Stimulated activated CD8-positive, alpha-beta memory T cell treated with anti-CD3 and anti-CD28 coated beads, Interleukin-2, amount 100 ng/mL, for 1 hour (primary cell): ENCODE measurements around the gene TBCD.

ENCODE experiments used
- DNase-seq, 2 donors: peaks; one replicate each; pipeline ENCODE4 v3.0.0-alpha.2; 2020; ENCODE audit warnings: low read depth in 2 of 2

TBCD gene

GRCh38 chr17:82888583-82889495 lies 137.0 kb downstream of the TBCD start:
- DNase-seq: no peak

- no peak for DNase-seq
Measured at GRCh38 chr17:82889496-82890338, 137.9 kb downstream of the TBCD start.

GRCh38 chr17:82890339-82890730 lies 138.5 kb downstream of the TBCD start:
- DNase-seq: no peak

- DNase-seq: no peak
Measured at GRCh38 chr17:82890926-82891678, 139.2 kb downstream of the TBCD start.

- DNase-seq: no peak
Measured at GRCh38 chr17:82891911-82892310, 140.0 kb downstream of the TBCD start.

GRCh38 chr17:82892899-82893565 lies 141.2 kb downstream of the TBCD start:
- peak; percentile 54 to 61 for DNase-seq

GRCh38 chr17:82893779-82894178 lies 141.9 kb downstream of the TBCD start:
- no peak for DNase-seq

- no peak for DNase-seq
Measured at GRCh38 chr17:82894389-82894788, 142.5 kb downstream of the TBCD start.

- DNase-seq: no peak
Measured at GRCh38 chr17:82895087-82895486, 143.2 kb downstream of the TBCD start.

- DNase-seq: no peak
Measured at GRCh38 chr17:82896071-82897000, 144.5 kb downstream of the TBCD start.

- DNase-seq: no peak
Measured at GRCh38 chr17:82897514-82898249, 145.8 kb downstream of the TBCD start.

- DNase-seq: no peak
Measured at GRCh38 chr17:82898976-82899514, 147.2 kb downstream of the TBCD start.

- DNase-seq: no peak
Measured at GRCh38 chr17:82899941-82900340, 148.1 kb downstream of the TBCD start.

GRCh38 chr17:82900741-82901140 lies 148.9 kb downstream of the TBCD start:
- DNase-seq: no peak

- no peak for DNase-seq
Measured at GRCh38 chr17:82901356-82901755, 149.5 kb downstream of the TBCD start.

- DNase-seq: no peak
Measured at GRCh38 chr17:82901856-82902255, 150.0 kb downstream of the TBCD start.

GRCh38 chr17:82902972-82903874 lies 151.4 kb downstream of the TBCD start:
- DNase-seq: no peak

GRCh38 chr17:82905130-82905529 lies 153.3 kb downstream of the TBCD start:
- DNase-seq: no peak
